C1 segment of cervical spinal cord (tissue), 14 donors: ENCODE results near the gene DHX34.
A peak's percentile ranks its signal among the peaks of the same experiment; 100 is the strongest.
"Not testable (repeated sequence)": the region's sequence is repeated elsewhere in the genome, so short reads cannot be mapped to it uniquely, and the experiment has no call there.

Source experiments
- DNase-seq, 14 donors: peaks; one replicate each; lab custom pipeline; 2025; lab: John Stamatoyannopoulos, UW

Gene DHX34

DNA sequence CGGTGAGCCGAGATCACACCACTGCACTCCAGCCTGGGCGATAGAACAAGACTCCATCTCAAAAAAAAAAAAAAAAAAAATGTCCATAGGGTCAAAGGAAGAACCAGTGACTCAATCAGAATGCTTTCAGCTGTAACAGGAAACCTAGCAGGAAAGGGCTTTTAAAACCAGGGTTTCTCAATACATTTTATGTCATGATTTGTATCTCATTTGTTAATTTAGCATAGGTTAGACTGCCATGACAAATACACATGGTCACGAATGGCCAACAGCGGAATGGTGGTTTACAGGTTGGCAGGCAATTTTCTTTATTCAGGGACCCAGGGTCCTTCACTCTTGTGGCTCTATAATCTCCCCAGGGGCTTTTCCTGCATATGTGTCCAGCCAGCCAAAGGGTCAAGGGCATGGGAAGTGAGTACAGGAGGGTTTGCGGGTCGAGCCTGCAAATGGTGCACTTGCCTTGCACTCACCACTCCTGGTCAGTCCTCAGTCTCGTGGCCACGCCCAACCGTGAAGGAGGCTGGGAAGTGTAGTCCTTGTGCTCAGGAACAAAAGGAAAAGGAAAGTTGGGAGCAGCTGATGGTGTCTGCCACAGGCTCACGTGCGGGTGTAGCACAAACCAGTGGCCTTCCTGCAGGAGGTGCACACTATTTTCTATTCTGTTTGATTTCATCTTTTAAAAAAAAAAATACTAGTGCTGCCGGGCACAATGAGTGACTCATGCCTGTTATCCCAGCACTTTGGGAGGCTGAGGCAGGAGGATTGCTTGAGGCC, 14.8 kb downstream of the DHX34 start:
- DNase-seq, result no peak

DNA sequence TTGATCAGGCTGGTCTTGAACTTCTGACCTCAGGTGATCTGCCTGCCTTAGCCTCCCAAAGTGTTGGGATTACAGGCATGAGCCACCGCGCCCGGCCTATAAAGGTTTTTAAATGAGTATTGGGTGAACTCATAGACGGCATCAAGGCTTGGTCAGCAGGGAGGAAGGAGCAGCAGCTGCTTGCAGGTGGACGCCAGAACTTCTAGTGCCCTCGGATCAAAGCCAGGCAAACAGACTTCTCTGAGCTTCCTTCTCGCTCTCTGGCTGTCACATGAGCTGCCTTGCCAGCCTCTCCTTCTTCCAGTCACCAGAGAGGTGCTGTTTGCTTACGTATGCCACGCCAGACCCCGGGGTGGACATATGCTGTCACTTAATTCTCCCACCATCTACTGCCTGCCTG, 16.3 kb downstream of the DHX34 start:
- DNase-seq, result peak in 1 of 14 donors; percentile 69

DNA sequence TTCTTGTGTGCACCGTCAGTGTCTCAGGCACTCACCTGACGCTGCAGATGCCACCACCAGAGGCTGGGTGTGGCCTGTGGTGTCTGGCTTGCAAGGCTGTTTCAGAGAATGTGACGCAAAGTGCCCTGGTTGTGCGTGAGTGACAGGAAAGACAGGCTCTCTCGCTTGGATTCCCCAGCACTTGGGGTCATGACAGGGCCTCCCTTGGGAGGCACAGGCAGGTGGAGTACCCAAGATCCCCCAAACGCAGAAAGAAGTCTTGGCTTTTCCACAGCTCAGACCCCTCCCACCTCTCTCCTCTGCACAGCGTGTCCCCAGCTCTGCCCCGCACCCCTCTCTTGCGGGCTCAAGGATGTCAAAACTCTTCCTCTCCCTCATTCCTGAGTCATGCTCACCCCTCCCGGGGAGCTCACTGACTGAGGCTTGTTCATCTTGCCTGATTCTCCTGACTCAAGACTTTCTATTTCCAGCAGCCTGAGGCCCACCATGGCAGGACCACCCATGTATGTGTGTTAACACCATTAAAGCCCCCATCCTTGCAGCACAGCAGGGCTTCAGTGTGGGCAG, 21.0 kb downstream of the DHX34 start:
- DNase-seq, result no peak

DNA sequence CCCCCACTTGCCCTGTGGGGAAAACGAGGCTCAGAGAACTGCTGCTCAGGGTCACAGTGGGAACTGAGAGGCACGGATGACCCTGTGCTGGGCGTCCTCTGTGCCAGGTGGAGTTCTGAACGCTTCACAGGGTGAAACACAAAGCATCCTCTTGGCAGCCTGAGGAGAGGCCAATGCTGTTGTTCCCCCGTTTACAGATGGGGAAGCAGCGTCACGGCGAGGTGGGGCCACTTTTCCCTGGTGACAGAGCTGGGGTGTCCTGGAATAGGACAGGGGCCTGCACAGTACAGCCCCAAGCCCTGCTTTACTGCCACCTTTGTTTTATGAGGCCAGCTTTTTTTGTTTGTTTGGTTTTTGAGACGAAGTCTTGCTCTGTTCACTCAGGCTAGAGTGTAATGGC, 22.1 kb downstream of the DHX34 start:
- no peak for DNase-seq

DNA sequence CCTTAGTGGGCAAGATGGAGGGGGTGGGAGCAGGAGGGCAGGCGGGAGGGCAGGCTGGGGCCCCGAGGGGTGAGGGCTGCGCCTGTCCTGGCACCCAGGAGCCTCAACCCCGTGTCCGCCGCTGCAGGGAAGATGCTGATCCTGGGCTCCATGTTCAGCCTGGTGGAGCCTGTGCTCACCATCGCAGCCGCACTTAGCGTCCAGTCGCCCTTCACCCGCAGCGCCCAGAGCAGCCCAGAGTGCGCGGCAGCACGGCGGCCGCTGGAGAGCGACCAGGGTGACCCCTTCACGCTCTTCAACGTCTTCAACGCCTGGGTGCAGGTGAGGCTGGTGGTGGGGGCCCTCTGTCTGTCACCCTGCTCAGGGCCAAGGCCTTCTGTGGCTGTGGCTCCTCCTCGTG, 23.5 kb downstream of the DHX34 start:
- no peak for DNase-seq

DNA sequence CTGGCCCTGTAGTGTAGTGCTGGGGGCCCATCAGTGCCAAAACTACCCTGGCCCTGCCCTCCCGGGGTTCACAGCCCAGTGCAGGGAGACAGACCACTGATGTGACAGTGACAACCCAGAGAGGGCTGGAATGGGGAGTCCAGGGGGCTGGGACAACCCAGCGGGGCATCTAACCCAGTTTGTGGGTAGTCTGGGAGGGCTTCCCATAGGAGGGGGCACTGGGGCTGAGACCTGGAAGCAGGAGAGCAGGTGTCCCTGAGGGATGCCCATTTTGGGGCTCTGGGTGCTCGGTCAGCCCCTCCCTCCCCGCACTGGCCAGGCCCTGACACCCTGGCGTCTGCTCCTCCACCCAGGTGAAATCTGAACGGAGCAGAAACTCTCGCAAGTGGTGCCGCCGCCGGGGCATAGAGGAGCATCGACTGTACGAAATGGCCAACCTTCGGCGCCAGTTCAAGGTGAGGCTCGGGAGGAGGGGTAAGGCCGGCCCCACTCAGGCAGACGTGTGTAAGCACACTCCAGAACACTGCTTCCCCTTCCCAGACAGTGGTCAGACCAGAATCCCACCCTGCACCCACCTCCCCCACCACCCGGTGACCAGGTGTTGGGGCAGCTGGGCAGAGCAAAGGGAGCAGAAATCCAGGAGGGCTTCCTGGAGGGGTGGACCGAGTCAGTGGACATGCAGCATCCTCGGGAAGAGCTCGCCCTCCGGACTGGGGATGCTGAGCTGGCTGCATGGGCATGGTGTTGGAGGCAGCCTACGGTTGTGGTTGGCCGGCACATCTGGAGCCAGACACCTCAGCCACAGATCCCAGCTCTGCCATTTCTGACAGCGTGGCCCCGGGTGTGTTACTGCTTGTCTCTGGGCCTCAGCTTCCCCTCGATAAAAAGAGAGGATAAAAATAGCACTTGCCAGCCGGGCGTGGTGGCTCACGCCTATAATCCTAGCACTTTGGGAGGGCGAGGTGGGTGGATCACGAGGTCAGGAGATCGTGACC, 24.4 kb downstream of the DHX34 start:
- no peak for DNase-seq

DNA sequence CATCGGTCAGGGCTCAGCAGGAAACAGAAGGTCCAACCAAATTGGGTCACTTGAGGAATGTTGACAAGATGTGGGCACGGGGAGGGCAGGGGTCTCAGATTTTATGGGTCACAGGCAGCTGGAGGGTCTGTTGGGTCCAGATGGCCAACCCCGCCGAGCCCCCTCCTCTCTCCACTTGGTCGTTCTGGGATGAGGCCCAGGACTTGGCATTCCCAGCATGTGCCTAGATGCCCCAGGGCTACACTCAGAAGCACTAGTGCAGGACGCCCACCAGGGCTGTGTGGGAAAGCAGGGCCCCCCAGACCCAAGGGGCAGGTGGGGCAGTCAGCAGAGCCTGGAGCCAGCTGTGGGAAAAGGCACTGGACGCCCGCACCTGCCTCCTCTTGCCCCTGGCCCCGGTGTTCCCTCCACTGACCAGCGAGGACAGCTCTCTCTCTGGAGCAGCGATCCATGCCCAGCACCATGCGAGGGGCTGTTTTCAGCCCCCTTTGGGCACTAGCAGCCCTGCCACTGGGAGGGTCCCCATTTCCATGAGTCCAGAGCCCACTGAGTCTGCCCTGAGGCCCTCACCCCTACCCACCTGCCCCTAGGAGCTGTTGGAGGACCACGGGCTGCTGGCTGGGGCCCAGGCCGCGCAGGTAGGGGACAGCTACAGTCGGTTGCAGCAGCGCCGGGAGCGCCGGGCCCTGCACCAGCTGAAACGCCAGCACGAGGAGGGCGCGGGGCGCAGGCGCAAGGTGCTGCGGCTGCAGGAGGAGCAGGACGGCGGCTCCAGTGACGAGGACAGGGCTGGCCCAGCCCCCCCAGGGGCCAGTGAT, 26.0 kb downstream of the DHX34 start:
- no peak for DNase-seq

DNA sequence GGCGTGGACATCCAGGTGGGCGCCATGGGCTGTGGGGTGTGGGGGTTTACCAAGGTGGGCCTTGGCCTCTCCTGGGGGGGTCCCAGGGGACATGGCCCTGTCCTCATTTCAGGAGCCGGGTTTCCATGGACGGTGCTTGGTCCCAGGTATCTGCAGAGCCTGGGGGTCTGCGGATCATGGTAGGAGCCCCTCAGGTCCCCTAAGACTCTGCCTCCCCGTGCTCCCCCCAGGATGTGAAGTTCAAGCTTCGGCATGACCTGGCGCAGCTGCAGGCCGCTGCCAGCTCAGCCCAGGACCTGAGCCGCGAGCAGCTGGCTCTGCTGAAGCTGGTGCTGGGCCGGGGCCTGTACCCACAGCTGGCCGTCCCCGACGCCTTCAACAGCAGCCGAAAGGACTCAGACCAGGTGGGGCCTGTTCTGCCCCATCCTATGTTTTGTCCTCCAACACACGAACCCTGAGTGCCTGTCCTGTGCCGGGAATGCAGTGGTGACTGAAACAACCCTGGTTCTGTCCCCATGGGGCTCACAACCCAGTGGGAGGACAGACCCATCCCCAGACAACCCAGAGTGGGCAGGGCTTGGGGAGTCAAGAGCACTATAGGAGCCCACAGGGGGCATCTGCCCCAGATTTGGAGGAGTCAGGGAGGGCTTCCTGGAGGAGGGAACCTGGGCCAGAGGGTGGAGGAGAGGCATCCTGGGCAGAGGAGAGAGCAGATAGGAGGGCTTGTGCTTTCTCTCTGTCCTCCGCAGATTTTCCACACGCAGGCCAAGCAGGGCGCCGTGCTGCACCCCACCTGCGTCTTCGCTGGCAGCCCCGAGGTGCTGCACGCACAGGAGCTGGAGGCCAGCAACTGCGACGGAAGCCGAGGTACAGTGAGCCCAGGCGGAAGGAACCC, 26.8 kb downstream of the DHX34 start:
- no peak for DNase-seq

DNA sequence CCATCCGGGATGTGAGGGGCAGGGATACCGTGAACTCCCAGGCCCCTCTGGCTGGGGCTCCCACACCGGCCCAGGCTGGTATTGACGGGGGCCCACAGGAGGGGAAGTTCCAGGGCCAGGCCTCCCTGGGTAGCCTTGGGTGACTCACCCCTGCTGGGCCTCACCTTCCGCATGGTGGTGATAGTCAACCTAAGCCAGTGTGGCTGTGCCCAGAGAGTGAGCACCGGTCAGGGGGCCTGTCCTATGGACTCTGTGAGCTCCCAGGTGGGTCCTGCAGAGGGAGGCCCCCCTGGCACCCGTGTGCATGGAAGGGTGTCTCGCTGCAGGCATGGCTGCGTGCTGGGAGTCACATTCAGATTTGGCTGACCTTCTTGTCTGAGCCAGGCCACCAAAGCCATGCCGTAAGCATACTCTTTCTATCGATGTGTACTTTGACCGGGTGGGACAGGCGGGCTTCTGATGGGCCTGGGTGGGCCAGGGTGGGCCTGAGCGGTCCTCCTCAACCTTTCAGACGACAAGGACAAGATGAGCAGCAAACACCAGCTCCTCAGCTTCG, 27.6 kb downstream of the DHX34 start:
- peak in 1 of 14 donors; percentile 26 for DNase-seq

DNA sequence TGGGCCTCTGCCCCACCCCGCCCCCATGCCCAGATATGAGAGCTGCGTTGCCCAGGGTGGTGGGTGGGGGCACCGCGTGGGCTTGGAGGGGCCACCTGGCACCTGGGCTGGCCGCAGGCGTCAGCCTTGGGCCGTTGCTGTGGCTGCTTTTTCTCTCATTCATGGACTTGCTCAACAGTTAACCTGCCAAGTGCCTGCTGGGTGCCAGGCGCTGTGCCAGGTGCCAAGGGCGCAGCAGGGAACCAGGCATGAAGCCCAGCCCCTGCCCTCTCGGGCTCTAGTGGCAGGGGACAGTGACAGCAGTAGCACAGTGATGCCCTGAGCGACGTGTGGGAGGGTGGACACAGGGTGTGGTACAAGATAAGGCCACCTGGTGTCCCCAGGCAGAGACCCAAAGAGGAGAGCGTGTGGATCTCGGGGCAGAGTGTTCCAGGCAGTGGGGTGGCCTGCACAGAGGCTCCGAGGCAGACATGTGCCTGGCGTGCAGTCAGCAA, 28.1 kb downstream of the DHX34 start:
- peak in 7 of 14 donors; percentile 8 to 85 (median 15) for DNase-seq

DNA sequence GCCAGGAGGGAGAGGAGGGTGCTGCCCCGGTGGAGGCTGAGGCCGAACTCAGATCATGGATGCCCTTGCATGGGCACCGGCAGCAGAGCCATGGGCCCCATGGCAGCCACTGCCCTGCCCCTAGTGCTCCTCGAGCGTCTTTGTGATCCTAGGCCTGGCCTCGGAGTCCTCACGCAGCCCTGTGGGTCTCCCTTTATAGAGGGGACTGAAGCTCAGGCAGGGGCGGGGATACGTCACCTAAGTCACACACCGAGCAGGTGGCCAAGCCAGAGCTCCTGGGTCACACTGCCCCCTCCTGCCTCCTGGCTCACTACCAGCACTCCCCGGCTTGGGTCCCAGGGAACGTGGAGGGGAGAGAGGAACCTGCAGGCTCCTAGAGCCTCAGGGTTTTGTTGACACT, 28.7 kb downstream of the DHX34 start:
- DNase-seq, result peak in 1 of 14 donors; percentile 37

DNA sequence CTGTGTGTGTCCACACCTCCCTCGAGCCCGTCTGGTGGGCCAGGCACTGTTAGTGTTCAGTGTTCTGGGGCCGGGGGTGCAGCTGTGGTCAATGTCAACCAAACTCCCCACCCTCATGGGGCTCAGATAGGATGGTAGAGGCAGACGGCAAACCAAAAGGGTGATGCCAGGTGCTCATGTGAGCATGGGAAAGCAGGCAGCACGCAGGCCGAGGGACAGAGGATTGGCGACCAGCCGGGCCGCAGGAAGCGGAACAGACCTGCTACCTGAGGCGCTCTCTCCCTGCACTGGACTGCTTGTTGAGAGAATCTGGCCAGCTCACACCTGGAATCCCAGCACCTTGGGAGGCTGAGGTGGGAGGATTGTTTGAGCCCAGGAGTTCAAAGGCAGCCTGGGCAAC, 29.1 kb downstream of the DHX34 start:
- no peak for DNase-seq

DNA sequence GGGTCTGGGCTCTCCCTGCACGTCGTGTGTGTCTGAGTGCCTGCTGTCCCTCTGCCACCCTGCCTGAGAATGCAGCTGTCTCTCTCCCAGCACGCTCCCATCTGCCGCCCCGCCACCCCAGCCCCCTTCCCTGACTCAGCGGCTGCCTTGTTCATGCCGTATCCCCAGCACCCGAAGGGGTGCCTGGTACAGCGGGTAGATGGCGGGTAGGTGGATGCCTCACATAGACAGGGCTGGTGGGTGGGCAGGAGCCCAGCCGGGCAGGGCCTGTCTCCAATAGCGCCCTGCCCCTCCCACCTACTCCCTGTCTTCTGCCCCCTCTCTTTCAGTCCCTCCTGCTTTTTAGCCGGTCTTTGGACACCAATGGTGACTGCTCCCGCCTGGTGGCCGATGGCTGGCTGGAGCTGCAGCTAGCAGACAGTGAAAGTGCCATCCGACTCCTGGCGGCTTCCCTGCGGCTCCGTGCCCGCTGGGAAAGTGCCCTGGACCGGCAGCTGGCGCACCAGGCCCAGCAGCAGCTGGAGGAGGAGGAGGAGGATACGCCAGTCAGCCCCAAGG, 30.3 kb downstream of the DHX34 start:
- peak in 11 of 14 donors; percentile 3 to 80 (median 41) for DNase-seq

DNA sequence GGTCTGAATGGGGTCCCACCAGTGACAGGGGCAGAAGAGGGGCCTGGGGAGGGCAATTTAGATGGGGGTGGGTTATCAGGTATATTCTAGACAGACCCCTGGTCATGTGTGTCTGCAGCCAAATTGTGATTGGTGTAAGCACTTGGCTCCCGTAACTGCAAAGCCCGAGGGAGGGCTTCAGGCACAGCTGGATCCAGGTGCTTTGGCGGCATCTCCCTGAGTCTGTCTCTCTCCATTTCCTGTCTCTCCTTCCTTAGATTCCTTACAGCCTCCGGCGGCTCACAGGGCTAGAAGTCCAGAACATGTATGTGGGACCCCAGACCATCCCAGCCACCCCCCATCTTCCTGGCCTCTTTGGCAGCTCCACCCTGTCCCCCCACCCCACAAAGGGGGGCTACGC, 31.4 kb downstream of the DHX34 start:
- DNase-seq, result no peak

DNA sequence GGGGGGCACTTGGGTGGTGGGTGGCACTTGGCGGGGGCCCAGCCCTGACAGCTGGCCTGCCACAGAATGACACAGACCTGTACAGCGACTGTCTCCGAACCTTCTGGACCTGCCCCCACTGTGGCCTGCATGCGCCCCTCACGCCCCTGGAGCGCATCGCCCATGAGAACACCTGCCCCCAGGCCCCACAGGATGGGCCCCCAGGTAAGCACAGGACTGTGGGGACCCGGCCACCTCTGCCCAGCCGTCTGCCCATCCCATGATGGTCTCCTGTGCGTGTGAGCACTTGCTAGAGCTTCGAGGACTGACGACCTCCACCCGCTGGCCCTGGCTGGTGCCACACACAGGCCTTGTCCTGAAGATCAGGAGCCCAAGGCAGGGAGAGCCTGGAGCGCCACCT, 32.0 kb downstream of the DHX34 start:
- no peak for DNase-seq

DNA sequence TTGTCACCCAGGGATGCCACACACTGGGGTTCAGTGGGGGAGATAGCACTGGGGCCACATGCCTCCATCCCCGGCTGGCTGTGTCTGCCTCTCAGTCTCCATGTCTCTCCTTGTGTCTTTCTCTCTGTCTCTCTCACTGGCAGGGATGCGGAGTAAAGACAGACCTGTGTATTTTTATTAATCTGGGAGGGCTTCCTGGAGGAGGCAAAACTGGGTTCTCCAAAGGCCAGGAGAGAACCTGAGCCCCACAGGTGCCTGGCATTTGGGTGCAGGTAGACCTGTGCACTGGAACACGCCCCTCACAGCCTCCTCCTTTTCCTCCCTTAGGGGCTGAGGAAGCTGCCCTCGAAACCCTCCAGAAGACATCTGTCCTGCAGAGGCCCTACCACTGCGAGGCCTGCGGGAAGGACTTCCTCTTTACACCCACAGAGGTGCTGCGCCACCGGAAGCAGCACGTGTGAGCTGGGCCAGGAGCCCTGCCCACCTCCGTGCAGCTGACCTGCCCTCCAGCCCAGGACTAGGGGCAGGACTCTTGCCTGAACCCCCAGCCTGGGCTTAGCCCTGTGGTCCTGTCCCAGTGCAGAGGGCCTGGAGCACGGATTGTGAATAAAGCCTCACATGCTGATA, 32.7 kb downstream of the DHX34 start:
- DNase-seq, result no peak

DNA sequence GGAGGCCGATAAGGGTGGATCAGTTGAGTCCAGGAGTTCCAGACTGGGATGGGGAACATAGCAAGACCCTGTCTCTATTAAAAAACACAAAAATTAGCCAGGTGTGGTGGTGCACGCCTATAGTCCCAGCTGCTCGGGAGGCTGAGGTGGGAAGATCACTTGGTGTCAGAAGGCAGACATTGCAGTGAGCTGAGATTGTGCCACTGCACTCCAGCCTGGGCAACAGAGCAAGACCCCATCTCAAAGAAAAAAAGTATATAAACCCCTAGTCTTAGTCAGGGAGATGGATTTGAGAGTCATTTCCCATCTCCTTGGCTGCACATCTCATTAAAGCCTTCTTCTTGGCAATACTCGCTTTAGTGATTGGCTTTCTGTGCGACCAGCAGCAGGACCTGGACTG, 34.8 kb downstream of the DHX34 start:
- not testable (repeated sequence) for DNase-seq

DNA sequence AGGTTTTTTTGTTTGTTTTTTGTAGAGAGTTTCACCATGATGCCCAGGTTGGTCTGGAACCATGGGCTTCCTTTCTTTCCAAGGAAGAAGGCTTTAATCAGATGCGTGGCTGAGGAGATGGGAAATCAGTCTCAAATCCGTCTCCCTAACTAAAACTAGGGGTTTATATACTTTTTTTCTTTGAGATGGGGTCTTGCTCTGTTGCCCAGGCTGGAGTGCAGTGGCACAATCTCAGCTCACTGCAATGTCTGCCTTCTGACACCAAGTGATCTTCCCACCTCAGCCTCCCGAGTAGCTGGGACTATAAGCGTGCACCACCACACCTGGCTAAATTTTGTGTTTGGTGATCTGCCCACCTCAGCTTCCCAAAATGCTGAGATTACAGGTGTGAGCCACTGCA, 35.4 kb downstream of the DHX34 start:
- DNase-seq, result not testable (repeated sequence)

DNA sequence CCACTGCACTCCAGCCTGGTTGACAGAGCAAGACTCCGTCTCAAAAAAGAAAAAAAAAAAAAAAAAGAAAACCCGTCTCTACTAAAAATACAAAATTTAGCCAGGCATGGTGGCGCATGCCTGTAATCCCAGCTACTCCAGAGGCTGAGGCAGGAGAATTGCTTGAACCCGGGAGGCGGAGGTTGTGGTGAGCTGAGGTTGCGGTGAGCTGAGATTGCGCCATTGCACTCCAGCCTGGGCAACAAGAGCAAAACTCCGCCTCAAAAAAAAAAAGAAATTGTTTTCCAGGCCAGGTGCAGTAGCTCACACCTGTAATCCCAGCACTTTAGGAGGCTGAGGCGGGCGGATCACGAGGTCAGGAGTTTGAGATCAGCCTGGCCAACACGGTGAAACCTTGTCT, 37.5 kb downstream of the DHX34 start:
- DNase-seq, result not testable (repeated sequence)
